GM10266 (cell line): Measurements from ENCODE around the gene RAD54L2.

Experiments used
- DNase-seq: peaks from one replicate; pipeline ENCODE4 v3.0.0; 2012; ENCODE audit errors: extremely low spot score
- TF ChIP-seq, protein P1 (sequence below): IDR thresholded peaks from 2 replicates; pipeline ENCODE4 v1.5.1; 2012; ENCODE audit warnings: mild to moderate bottlenecking, low read depth; ENCODE audit not compliant: control insufficient read depth, insufficient read depth; ENCODE audit errors: missing control alignments

Gene RAD54L2, protein sequence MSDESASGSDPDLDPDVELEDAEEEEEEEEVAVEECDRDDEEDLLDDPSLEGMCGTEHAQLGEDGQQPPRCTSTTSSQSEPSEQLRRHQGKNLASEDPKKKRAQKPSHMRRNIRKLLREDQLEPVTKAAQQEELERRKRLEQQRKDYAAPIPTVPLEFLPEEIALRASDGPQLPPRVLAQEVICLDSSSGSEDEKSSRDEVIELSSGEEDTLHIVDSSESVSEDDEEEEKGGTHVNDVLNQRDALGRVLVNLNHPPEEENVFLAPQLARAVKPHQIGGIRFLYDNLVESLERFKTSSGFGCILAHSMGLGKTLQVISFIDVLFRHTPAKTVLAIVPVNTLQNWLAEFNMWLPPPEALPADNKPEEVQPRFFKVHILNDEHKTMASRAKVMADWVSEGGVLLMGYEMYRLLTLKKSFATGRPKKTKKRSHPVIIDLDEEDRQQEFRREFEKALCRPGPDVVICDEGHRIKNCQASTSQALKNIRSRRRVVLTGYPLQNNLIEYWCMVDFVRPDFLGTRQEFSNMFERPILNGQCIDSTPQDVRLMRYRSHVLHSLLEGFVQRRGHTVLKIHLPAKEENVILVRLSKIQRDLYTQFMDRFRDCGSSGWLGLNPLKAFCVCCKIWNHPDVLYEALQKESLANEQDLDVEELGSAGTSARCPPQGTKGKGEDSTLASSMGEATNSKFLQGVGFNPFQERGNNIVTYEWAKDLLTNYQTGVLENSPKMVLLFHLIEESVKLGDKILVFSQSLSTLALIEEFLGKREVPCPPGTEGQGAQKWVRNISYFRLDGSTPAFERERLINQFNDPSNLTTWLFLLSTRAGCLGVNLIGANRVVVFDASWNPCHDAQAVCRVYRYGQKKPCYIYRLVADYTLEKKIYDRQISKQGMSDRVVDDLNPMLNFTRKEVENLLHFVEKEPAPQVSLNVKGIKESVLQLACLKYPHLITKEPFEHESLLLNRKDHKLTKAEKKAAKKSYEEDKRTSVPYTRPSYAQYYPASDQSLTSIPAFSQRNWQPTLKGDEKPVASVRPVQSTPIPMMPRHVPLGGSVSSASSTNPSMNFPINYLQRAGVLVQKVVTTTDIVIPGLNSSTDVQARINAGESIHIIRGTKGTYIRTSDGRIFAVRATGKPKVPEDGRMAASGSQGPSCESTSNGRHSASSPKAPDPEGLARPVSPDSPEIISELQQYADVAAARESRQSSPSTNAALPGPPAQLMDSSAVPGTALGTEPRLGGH (N-terminal part only)

GRCh38 chr3:51538459-51539290 lies at the start of gene RAD54L2:
RAD54L2 (plus strand) TSS chr3:51538719; CDS start chr3:51590421, 51,702 bp downstream.
- DNase-seq = peak; percentile 89
- TF ChIP-seq, protein P1, sequence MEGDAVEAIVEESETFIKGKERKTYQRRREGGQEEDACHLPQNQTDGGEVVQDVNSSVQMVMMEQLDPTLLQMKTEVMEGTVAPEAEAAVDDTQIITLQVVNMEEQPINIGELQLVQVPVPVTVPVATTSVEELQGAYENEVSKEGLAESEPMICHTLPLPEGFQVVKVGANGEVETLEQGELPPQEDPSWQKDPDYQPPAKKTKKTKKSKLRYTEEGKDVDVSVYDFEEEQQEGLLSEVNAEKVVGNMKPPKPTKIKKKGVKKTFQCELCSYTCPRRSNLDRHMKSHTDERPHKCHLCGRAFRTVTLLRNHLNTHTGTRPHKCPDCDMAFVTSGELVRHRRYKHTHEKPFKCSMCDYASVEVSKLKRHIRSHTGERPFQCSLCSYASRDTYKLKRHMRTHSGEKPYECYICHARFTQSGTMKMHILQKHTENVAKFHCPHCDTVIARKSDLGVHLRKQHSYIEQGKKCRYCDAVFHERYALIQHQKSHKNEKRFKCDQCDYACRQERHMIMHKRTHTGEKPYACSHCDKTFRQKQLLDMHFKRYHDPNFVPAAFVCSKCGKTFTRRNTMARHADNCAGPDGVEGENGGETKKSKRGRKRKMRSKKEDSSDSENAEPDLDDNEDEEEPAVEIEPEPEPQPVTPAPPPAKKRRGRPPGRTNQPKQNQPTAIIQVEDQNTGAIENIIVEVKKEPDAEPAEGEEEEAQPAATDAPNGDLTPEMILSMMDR = peak; percentile 54

DNA sequence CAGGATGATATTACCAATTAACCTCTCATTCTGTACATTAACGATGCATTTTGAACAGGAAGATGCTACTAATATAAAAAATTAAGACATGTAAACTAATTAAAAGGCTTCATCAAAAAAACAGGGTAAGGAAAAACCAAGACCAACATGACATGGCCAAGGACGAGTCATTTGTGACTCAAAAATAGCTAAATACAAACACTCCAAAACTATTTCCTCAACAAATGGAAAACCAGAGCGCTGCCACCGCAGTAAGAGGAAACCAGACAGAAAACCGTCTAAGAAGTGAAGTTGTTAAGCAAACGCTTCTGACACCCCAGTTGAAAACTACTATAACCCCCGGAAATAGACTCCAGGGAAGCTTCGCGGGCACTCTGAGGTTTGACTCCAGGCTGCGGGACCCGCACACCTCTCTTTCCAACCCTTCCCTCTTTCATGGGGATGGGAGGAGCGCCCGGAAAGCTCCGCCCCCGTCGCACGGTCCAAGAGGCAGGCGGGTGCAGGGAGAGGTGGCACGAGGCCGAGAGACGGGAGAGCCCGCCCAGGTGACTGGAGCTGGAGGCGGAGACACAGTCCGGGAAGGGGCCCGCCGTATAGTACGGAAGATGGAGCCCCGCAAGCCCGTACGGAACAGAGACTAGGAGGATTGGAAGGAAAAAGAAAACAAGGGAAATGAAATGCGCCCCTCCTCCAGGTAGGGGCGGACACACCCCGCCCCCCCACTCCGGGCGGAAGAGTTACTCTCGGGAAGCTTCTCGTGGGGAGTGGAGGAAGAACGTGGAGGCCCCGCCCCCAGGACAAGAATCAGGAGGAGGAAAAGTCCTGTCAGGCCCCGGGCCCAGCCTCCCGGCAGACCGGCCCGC lies 39.4 kb upstream of the RAD54L2 start:
- peak; percentile 86 for DNase-seq
- TF ChIP-seq, protein P1 = no peak

DNA sequence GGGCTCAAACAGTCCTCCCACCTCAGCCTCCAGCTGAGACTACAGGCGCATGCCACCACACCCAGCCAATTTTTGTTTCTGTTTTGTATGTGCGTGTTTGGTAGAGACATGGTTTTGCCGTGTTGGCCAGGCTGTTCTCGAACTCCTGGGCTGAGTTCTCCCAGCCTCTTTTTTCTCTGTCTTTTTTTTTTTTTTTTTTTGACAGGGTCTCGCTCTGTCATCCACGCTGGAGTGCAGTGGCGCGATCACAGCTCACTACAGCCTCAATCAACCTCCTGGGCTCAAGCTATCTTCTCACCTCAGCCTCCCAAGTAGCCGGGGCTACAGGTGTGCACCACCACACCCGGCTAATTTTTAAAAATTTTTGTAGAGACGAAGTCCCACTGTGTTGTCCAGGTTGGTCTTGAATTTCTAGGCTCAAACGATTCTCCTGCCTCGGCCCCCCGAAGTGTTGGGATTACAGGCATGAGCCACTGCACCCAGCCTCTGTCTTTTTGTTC lies 37.8 kb upstream of the RAD54L2 start:
- TF ChIP-seq, protein P1 = no peak
- DNase-seq = no peak

DNA sequence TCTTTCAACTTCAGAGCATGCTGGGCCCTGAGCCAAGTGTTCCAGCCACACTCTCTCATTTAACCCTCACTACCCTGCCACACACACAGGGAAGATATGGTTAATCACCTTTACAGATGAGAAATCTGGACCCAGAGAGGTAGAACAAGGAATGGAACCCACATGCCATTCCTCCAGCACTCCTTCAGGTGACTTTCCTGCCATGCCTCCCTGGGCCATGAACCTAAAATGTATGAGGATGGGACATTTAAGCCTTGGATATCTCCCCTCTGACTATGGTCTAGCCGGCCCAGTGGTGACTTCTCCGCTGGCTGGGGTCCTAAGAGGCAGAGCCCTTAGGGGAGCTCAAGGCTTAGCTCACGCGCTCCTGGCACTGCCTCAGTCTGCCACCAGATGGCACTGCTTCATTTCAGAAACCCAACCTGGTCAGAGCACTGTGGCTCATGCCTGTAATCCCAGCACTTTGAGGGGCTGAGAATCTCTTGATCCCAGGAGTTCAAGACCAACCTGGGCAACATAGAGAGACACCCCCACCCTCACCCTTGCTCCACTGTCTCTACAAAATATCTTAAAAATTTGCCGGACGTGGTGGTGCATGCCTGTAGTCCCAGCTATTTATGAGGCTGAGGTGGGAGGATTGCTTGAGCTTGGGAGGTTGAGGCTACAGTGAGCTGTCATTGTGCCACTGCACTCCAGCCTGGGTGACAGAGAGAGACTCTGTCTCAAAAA lies 36.5 kb upstream of the RAD54L2 start:
- peak; percentile 59 for DNase-seq
- TF ChIP-seq, protein P1 = peak; percentile 98

DNA sequence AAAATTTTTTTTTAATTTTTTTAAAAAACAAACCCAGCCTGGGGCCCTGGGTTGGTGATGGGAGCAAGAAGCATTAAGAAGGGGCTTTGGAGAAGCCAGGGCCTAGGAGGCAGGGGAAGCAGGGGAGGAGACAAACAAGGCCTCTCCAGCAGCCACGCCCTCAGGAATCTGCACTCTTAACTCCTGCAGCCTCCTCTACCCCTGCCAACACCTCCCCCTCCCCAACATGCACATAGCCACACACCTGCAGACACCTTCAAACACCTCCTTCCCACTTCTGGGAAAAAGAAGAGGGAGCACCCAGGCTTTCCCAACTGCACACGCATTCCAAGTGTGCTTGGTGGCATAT lies 36.0 kb upstream of the RAD54L2 start:
- DNase-seq = no peak
- TF ChIP-seq, protein P1 = no peak
